H1 (cell line): ENCODE measurements around the gene SCYL3.

ENCODE experiments used
- CREB1 ChIP-seq: IDR thresholded peaks from 2 replicates; pipeline ENCODE4 v1.6.1; 2012; ENCODE audit warnings: inconsistent platforms
- EGR1 ChIP-seq: IDR thresholded peaks from 2 replicates; pipeline ENCODE4 v1.6.1; 2011; ENCODE audit warnings: low read depth, low read length, borderline replicate concordance
- MAFK ChIP-seq: IDR thresholded peaks from 2 replicates; pipeline ENCODE4 v1.6.1; 2012; ENCODE audit warnings: low read depth, mild to moderate bottlenecking, improper control_type of control experiment, low read length
- SIRT6 ChIP-seq: IDR thresholded peaks from one replicate; pipeline ENCODE4 v1.7.1; 2012; ENCODE audit warnings: low read length, inconsistent platforms
- SP1 ChIP-seq: IDR thresholded peaks from 2 replicates; pipeline ENCODE4 v1.6.1; 2011; ENCODE audit warnings: low read depth, low read length
- TF ChIP-seq, protein P1 (sequence below), 3 experiments: IDR thresholded peaks; 1 replicate in 2 of 3; 2 replicates in 1 of 3; pipeline versions ENCODE4 v1.5.1 to v1.6.1; 2011; ENCODE audit warnings: low read length in 3 of 3, mild to moderate bottlenecking in 3 of 3, inconsistent platforms in 2 of 3, low read depth in 1 of 3, moderate library complexity in 1 of 3; ENCODE audit not compliant: insufficient read depth in 1 of 3; ENCODE audit errors: control extremely low read depth in 1 of 3

DNA sequence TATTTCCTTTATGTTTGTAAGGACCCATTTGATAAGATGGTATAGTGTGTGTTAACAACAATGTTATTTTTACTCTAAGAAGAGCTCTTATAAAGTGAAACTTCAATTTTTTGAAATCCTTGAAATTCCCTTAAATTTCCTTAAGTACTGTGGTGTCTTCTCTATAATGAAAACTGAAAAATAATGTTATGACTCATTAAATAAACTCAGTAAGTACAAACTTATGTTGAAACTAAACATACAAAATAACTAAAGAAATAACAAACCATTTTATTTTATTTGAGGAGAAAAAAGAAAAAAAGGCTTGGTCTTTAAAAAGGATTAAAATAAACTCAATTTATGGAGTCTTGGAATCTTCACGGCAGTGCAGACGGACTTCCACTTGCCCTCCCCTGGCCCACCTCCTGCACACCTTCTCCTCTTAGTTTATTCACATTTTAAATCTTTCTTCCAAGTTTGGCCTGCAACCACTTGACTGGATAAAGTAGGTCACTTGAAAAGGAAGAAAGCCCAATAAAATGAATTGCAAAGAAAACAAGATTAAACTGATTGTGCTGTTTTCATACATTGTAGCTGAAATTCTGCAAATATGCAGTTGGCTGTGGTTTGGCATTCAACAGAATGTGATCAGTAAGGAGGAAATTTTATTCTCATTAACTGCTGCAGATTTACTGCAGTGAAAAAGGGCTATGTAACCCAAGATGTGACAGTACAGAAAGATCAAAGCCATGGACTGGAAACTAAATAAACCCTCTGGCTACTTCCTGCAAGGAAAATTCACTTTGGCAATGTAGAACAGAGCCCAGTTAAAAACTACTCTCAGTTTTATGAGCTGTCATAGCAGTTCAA lies 48.5 kb upstream of the SCYL3 start:
- TF ChIP-seq, protein P1, sequence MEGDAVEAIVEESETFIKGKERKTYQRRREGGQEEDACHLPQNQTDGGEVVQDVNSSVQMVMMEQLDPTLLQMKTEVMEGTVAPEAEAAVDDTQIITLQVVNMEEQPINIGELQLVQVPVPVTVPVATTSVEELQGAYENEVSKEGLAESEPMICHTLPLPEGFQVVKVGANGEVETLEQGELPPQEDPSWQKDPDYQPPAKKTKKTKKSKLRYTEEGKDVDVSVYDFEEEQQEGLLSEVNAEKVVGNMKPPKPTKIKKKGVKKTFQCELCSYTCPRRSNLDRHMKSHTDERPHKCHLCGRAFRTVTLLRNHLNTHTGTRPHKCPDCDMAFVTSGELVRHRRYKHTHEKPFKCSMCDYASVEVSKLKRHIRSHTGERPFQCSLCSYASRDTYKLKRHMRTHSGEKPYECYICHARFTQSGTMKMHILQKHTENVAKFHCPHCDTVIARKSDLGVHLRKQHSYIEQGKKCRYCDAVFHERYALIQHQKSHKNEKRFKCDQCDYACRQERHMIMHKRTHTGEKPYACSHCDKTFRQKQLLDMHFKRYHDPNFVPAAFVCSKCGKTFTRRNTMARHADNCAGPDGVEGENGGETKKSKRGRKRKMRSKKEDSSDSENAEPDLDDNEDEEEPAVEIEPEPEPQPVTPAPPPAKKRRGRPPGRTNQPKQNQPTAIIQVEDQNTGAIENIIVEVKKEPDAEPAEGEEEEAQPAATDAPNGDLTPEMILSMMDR (IDR thresholded peaks at IDR 0.05; ENCODE audit: control extremely low read depth in 1 of 3, insufficient read depth in 1 of 3, low read depth in 1 of 3, low read length in 3 of 3), result no peak
- TF ChIP-seq CREB1, result no peak
- no peak for TF ChIP-seq MAFK
- TF ChIP-seq SIRT6, result no peak
- TF ChIP-seq SP1, result no peak
- TF ChIP-seq EGR1, result no peak
